Measurements from ENCODE around the gene COL27A1.
"Not testable (repeated sequence)": the region's sequence is repeated elsewhere in the genome, so short reads cannot be mapped to it uniquely, and the experiment has no call there.

The COL27A1 gene

GRCh38 chr9:114333718-114334117 lies 178.4 kb downstream of the COL27A1 start:
- H3K9me3 ChIP-seq (ENCODE audit: control insufficient read depth, insufficient read depth, low read depth, low read length); H3K4me3 ChIP-seq (ENCODE audit: low read depth, low read length); H3K36me3 ChIP-seq (ENCODE audit: control insufficient read depth in 2 of 2, insufficient read depth in 1 of 2, low read length in 2 of 2); CTCF ChIA-PET; POLR2A ChIA-PET; H3K27ac ChIP-seq (ENCODE audit: extremely low read depth, low read depth, low read length); H3K4me1 ChIP-seq (ENCODE audit: control insufficient read depth, insufficient read depth, low read length): not testable (repeated sequence)

GRCh38 chr9:114334490-114334889 lies 179.2 kb downstream of the COL27A1 start:
- Histone ChIP-seq H3K36me3 (ENCODE audit: control insufficient read depth in 2 of 2, insufficient read depth in 1 of 2, low read length in 2 of 2) (no peaks in the 10 kb centered on the region), H3K4me3 (ENCODE audit: low read depth, low read length) (no peak overlapping the region), H3K4me1 (ENCODE audit: control insufficient read depth, insufficient read depth, low read length) (no peaks in the 10 kb centered on the region), H3K27ac (ENCODE audit: extremely low read depth, low read depth, low read length) (no peak overlapping the region), H3K9me3 (ENCODE audit: control insufficient read depth, insufficient read depth, low read depth, low read length) (no peaks in the 10 kb centered on the region)
- TF ChIP-seq ZNF777 (tag by site-specific recombination; IDR thresholded peaks at IDR 0.05; ENCODE audit: borderline replicate concordance) (no peak), ZNF23 (tag by site-specific recombination; IDR thresholded peaks at IDR 0.05; ENCODE audit: borderline replicate concordance) (no peak), ZBTB11 (tag by site-specific recombination; conservative IDR thresholded peaks at IDR 0.05; ENCODE audit: low read depth) (no peak), ZNF654 (tag by site-specific recombination; IDR thresholded peaks at IDR 0.05; ENCODE audit: low read depth) (no peak), GLI4 (tag by site-specific recombination; IDR thresholded peaks at IDR 0.05) (no peak), MYNN (tag by site-specific recombination; IDR thresholded peaks at IDR 0.05; ENCODE audit: borderline replicate concordance) (no peak), ZBTB1 (tag by site-specific recombination; IDR thresholded peaks at IDR 0.05) (no peak)
- TF ChIP-seq, protein P1, sequence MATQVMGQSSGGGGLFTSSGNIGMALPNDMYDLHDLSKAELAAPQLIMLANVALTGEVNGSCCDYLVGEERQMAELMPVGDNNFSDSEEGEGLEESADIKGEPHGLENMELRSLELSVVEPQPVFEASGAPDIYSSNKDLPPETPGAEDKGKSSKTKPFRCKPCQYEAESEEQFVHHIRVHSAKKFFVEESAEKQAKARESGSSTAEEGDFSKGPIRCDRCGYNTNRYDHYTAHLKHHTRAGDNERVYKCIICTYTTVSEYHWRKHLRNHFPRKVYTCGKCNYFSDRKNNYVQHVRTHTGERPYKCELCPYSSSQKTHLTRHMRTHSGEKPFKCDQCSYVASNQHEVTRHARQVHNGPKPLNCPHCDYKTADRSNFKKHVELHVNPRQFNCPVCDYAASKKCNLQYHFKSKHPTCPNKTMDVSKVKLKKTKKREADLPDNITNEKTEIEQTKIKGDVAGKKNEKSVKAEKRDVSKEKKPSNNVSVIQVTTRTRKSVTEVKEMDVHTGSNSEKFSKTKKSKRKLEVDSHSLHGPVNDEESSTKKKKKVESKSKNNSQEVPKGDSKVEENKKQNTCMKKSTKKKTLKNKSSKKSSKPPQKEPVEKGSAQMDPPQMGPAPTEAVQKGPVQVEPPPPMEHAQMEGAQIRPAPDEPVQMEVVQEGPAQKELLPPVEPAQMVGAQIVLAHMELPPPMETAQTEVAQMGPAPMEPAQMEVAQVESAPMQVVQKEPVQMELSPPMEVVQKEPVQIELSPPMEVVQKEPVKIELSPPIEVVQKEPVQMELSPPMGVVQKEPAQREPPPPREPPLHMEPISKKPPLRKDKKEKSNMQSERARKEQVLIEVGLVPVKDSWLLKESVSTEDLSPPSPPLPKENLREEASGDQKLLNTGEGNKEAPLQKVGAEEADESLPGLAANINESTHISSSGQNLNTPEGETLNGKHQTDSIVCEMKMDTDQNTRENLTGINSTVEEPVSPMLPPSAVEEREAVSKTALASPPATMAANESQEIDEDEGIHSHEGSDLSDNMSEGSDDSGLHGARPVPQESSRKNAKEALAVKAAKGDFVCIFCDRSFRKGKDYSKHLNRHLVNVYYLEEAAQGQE (tag by site-specific recombination; IDR thresholded peaks at IDR 0.05) = no peak
- POLR2A ChIA-PET = no interaction called here
- CTCF ChIA-PET = no interaction called here

GRCh38 chr9:114335745-114336144 lies 180.4 kb downstream of the COL27A1 start:
- H3K27ac ChIP-seq (ENCODE audit: extremely low read depth, low read depth, low read length) = no peak overlapping the region
- H3K36me3 ChIP-seq (ENCODE audit: control insufficient read depth in 2 of 2, insufficient read depth in 1 of 2, low read length in 2 of 2) = no peaks in the 10 kb centered on the region
- H3K4me3 ChIP-seq (ENCODE audit: low read depth, low read length) = no peak overlapping the region
- no peaks in the 10 kb centered on the region for H3K9me3 ChIP-seq (ENCODE audit: control insufficient read depth, insufficient read depth, low read depth, low read length)
- POLR2A ChIA-PET = no interaction called here
- CTCF ChIA-PET = no interaction called here
- no peaks in the 10 kb centered on the region for H3K4me1 ChIP-seq (ENCODE audit: control insufficient read depth, insufficient read depth, low read length)
- TF ChIP-seq, protein P2, sequence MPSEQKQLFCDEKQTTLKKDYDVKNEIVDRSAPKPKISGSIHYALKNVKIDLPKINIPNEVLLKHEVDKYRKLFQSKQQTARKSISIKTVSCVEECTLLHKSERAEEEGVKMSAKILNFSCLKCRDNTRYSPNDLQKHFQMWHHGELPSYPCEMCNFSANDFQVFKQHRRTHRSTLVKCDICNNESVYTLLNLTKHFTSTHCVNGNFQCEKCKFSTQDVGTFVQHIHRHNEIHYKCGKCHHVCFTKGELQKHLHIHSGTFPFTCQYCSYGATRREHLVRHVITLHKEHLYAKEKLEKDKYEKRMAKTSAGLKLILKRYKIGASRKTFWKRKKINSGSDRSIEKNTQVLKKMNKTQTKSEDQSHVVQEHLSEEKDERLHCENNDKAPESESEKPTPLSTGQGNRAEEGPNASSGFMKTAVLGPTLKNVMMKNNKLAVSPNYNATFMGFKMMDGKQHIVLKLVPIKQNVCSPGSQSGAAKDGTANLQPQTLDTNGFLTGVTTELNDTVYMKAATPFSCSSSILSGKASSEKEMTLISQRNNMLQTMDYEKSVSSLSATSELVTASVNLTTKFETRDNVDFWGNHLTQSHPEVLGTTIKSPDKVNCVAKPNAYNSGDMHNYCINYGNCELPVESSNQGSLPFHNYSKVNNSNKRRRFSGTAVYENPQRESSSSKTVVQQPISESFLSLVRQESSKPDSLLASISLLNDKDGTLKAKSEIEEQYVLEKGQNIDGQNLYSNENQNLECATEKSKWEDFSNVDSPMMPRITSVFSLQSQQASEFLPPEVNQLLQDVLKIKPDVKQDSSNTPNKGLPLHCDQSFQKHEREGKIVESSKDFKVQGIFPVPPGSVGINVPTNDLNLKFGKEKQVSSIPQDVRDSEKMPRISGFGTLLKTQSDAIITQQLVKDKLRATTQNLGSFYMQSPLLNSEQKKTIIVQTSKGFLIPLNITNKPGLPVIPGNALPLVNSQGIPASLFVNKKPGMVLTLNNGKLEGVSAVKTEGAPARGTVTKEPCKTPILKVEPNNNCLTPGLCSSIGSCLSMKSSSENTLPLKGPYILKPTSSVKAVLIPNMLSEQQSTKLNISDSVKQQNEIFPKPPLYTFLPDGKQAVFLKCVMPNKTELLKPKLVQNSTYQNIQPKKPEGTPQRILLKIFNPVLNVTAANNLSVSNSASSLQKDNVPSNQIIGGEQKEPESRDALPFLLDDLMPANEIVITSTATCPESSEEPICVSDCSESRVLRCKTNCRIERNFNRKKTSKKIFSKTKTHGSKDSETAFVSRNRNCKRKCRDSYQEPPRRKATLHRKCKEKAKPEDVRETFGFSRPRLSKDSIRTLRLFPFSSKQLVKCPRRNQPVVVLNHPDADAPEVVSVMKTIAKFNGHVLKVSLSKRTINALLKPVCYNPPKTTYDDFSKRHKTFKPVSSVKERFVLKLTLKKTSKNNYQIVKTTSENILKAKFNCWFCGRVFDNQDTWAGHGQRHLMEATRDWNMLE (tag by site-specific recombination; conservative IDR thresholded peaks at IDR 0.05; ENCODE audit: low read depth) = no peak
- TF ChIP-seq OSR2 (tag by site-specific recombination; IDR thresholded peaks at IDR 0.05) (peak; percentile 83), ZNF37A (tag by site-specific recombination; IDR thresholded peaks at IDR 0.05) (no peak), GLIS1 (tag by site-specific recombination; IDR thresholded peaks at IDR 0.05) (no peak), ZNF341 (tag by site-specific recombination; IDR thresholded peaks at IDR 0.05; ENCODE audit: low read depth) (0 out of 2 replicates have a peak, but pooled peaks have one; percentile 20)

All from HEK293 (cell line).